ENCODE measurements around the gene GRID2. TPM values are rescaled to one million over a fixed set of nuclear protein-coding genes. Genes with fewer than 3 reads are reported as not detected.

The GRID2 gene
- total RNA-seq, 6 experiments from 2014 or later = not detected

- no peak for TF ChIP-seq CTCF (IDR thresholded peaks at IDR 0.05)
These were observed 1471.8 kb downstream of the GRID2 start for GRCh38 chr4:93775551-93775950.

GRCh38 chr4:93776386-93777080 lies 1472.8 kb downstream of the GRID2 start:
- no peak for DNase-seq
- H3K9me3 Mint-ChIP-seq = no peaks in the 10 kb centered on the region; the same call in 1 of the 2 replicates
- no peak overlapping the region for H3K27ac Mint-ChIP-seq
- H3K4me3 Mint-ChIP-seq = no peak overlapping the region
- no peaks in the 10 kb centered on the region for H3K27me3 Mint-ChIP-seq (ENCODE audit: insufficient read depth)
- H3K4me1 Mint-ChIP-seq (ENCODE audit: low read depth) = no peaks in the 10 kb centered on the region
- no peaks in the 10 kb centered on the region for H3K36me3 Mint-ChIP-seq (ENCODE audit: low read depth)
- TF ChIP-seq CTCF (IDR thresholded peaks at IDR 0.05) = no peak

More at GRCh38 chr4:93775551-93775950, 1471.8 kb downstream of the GRID2 start:
- no peaks in the 10 kb centered on the region for H3K27me3 Mint-ChIP-seq (ENCODE audit: insufficient read depth)
- no peaks in the 10 kb centered on the region for H3K36me3 Mint-ChIP-seq (ENCODE audit: low read depth)
- no peak overlapping the region for H3K4me3 Mint-ChIP-seq
- H3K9me3 Mint-ChIP-seq = no peaks in the 10 kb centered on the region; the same call in 1 of the 2 replicates
- no peak overlapping the region for H3K27ac Mint-ChIP-seq
- H3K4me1 Mint-ChIP-seq (ENCODE audit: low read depth) = no peaks in the 10 kb centered on the region
- no peak for DNase-seq

- Mint-ChIP-seq H3K9me3 (no peaks in the 10 kb centered on the region; the same call in 1 of the 2 replicates), H3K4me3 (no peak overlapping the region), H3K27me3 (ENCODE audit: insufficient read depth) (no peaks in the 10 kb centered on the region), H3K27ac (no peak overlapping the region), H3K36me3 (ENCODE audit: low read depth) (no peaks in the 10 kb centered on the region), H3K4me1 (ENCODE audit: low read depth) (no peaks in the 10 kb centered on the region)
- TF ChIP-seq CTCF (IDR thresholded peaks at IDR 0.05) = no peak
- no peak for DNase-seq
These were observed 1473.3 kb downstream of the GRID2 start for GRCh38 chr4:93777081-93777460.

GRCh38 chr4:93779228-93779627 lies 1475.5 kb downstream of the GRID2 start:
- no peak for DNase-seq
- Mint-ChIP-seq H3K4me1 (ENCODE audit: low read depth) (no peaks in the 10 kb centered on the region), H3K36me3 (ENCODE audit: low read depth) (no peaks in the 10 kb centered on the region), H3K9me3 (no peaks in the 10 kb centered on the region; the same call in 1 of the 2 replicates), H3K27ac (no peak overlapping the region), H3K27me3 (ENCODE audit: insufficient read depth) (no peaks in the 10 kb centered on the region), H3K4me3 (no peak overlapping the region)
- TF ChIP-seq CTCF (IDR thresholded peaks at IDR 0.05) = no peak

- Mint-ChIP-seq H3K36me3 (ENCODE audit: low read depth) (no peaks in the 10 kb centered on the region), H3K4me1 (ENCODE audit: low read depth) (no peaks in the 10 kb centered on the region), H3K9me3 (no peaks in the 10 kb centered on the region; the same call in 1 of the 2 replicates), H3K27ac (no peak overlapping the region), H3K27me3 (ENCODE audit: insufficient read depth) (no peaks in the 10 kb centered on the region), H3K4me3 (no peak overlapping the region)
- TF ChIP-seq CTCF (IDR thresholded peaks at IDR 0.05) = no peak
- DNase-seq = no peak
These were observed 1476.3 kb downstream of the GRID2 start for GRCh38 chr4:93780080-93780479.
